Measurements from ENCODE around the gene SPON1. TPM values are rescaled to one million over a fixed set of nuclear protein-coding genes. Genes with fewer than 3 reads are reported as not detected.

SPON1 gene
- total RNA-seq, 1 experiment from 2014 or later = 0.20 TPM

- no peak overlapping the region for H2BK120ac ChIP-seq (ENCODE audit: low read depth, low read length, poor library complexity, severe bottlenecking)
- Mint-ChIP-seq H3K9me3 (peaks cover 3 to 4% of the 10 kb centered on the region in 2 experiments; a peak in 4 of 5 replicates), H3K27ac (no peak overlapping the region), H3K4me1 (peaks cover 23 to 24% of the 10 kb centered on the region in 2 experiments), H3K27me3 (ENCODE audit: low read depth) (peaks cover 4% of the 10 kb centered on the region), H3K36me3 (ENCODE audit: insufficient read depth in 1 of 3, low read depth in 3 of 3) (peaks cover 0 to 9% (median 0%) of the 10 kb centered on the region in 3 experiments; a peak in 3 of 7 replicates), H3K4me3 (no peak overlapping the region)
- H3K27ac ChIP-seq (ENCODE audit: insufficient read length, low read depth, low read length) = no peak overlapping the region
- no peaks in the 10 kb centered on the region for H3K79me1 ChIP-seq (ENCODE audit: insufficient read depth, low read depth, low read length, poor library complexity, severe bottlenecking)
- no peak for DNase-seq
- no peak overlapping the region for H4K8ac ChIP-seq (replicated peaks; ENCODE audit: insufficient read length, low read depth, low read length)
- H4K91ac ChIP-seq (ENCODE audit: insufficient read length, low read depth, low read length) = no peak overlapping the region
- no peak overlapping the region for H3K14ac ChIP-seq (ENCODE audit: insufficient read depth, low read length)
- H3K9ac ChIP-seq (ENCODE audit: extremely low read depth, insufficient read length, low read length) = no peak overlapping the region
- no peak overlapping the region for H3K23ac ChIP-seq (ENCODE audit: insufficient read length, low read depth, low read length)
- peaks cover 9% of the 10 kb centered on the region; the same call in 1 of the 2 replicates for H3K4me1 ChIP-seq (ENCODE audit: insufficient read depth, low read length)
- H2AK5ac ChIP-seq (ENCODE audit: insufficient read length, low read length) = no peak overlapping the region
- no peak overlapping the region for H3K56ac ChIP-seq (ENCODE audit: insufficient read length, low read depth, low read length)
- H4K5ac ChIP-seq (ENCODE audit: insufficient read length, low read depth, low read length) = no peak overlapping the region
- no peak for TF ChIP-seq CTCF (conservative IDR thresholded peaks at IDR 0.05)
- H2AFZ ChIP-seq (ENCODE audit: low read length) = no peak overlapping the region
- H2BK12ac ChIP-seq (ENCODE audit: insufficient read length, low read depth, low read length) = no peak overlapping the region
- H2BK5ac ChIP-seq (ENCODE audit: insufficient read length, low read length) = no peak overlapping the region
- no peak overlapping the region for H2BK20ac ChIP-seq (ENCODE audit: low read depth, low read length, poor library complexity, severe bottlenecking)
- H2BK15ac ChIP-seq (ENCODE audit: low read depth, low read length) = no peak overlapping the region
- no peak overlapping the region for H3K4me2 ChIP-seq (ENCODE audit: insufficient read depth, insufficient read length, low read length)
- no peak overlapping the region for H3K18ac ChIP-seq (ENCODE audit: insufficient read length, low read depth, low read length)
- H3K23me2 ChIP-seq (ENCODE audit: insufficient read length, low read depth, low read length, poor library complexity, severe bottlenecking) = no peaks in the 10 kb centered on the region
- H3K27me3 ChIP-seq (ENCODE audit: insufficient read depth, low read length) = no peaks in the 10 kb centered on the region
- H3K4ac ChIP-seq (ENCODE audit: low read depth, low read length) = no peak overlapping the region
- H3K9me3 ChIP-seq (ENCODE audit: control insufficient read depth, low read depth, low read length) = no peaks in the 10 kb centered on the region
- no peak overlapping the region for H3T11ph ChIP-seq (ENCODE audit: low read length)
- no CpG with 5 or more reads among the region's 5 CpGs for WGBS (ENCODE audit: extremely low coverage, insufficient read length, low lambda C conversion rate)
- no peaks in the 10 kb centered on the region for H4K20me1 ChIP-seq (ENCODE audit: control insufficient read depth, insufficient read depth, insufficient read length)
- no peaks in the 10 kb centered on the region for H3K79me2 ChIP-seq (ENCODE audit: insufficient read depth, low read length)
These were observed 261.2 kb downstream of the SPON1 start for GRCh38 chr11:14223636-14224288.

Measured in H9 (cell line).